Stimulated activated CD4-positive, alpha-beta T cell treated with anti-CD3 and anti-CD28 coated beads, Interleukin-4, amount 100 ng/mL, for 48 hours (primary cell): Measurements from ENCODE around the gene PRLR.
"Not testable (repeated sequence)": the region's sequence is repeated elsewhere in the genome, so short reads cannot be mapped to it uniquely, and the experiment has no call there.

Experiments used
- DNase-seq, 2 donors: peaks; one replicate each; pipeline ENCODE4 v3.0.0-alpha.2; 2020; ENCODE audit warnings: low read depth in 2 of 2

PRLR gene

GRCh38 chr5:35230038-35230611, at the start of gene PRLR:
Gene PRLR (minus strand): TSS chr5:35230487. CDS start chr5:35089620, 140,867 bp downstream.
- no peak for DNase-seq

- no peak for DNase-seq
Measured at GRCh38 chr5:35274839-35275509, 44.7 kb upstream of the PRLR start.

GRCh38 chr5:35269006-35269405, 38.7 kb upstream of the PRLR start:
- DNase-seq: no peak

GRCh38 chr5:35266276-35266675, 36.0 kb upstream of the PRLR start:
- DNase-seq: no peak

GRCh38 chr5:35264509-35264908, 34.2 kb upstream of the PRLR start:
- DNase-seq: no peak

- no peak for DNase-seq
Measured at GRCh38 chr5:35263266-35263877, 33.1 kb upstream of the PRLR start.

- DNase-seq: no peak
Measured at GRCh38 chr5:35253582-35253981, 23.3 kb upstream of the PRLR start.

GRCh38 chr5:35252963-35253362, 22.7 kb upstream of the PRLR start:
- no peak for DNase-seq

GRCh38 chr5:35248843-35249780, 18.8 kb upstream of the PRLR start:
- no peak for DNase-seq

GRCh38 chr5:35247648-35248034, 17.4 kb upstream of the PRLR start:
- DNase-seq: no peak

GRCh38 chr5:35246900-35247647, 16.8 kb upstream of the PRLR start:
- DNase-seq: no peak

GRCh38 chr5:35246411-35246810, 16.1 kb upstream of the PRLR start:
- DNase-seq: no peak

- not testable (repeated sequence) for DNase-seq
Measured at GRCh38 chr5:35245371-35245770, 15.1 kb upstream of the PRLR start.

- no peak for DNase-seq
Measured at GRCh38 chr5:35244171-35244570, 13.9 kb upstream of the PRLR start.

- no peak for DNase-seq
Measured at GRCh38 chr5:35242702-35243258, 12.5 kb upstream of the PRLR start.

- no peak for DNase-seq
Measured at GRCh38 chr5:35240892-35241291, 10.6 kb upstream of the PRLR start.

GRCh38 chr5:35239911-35240610, 9.8 kb upstream of the PRLR start:
- DNase-seq: no peak

- DNase-seq: no peak
Measured at GRCh38 chr5:35239476-35239875, 9.2 kb upstream of the PRLR start.

- DNase-seq: no peak
Measured at GRCh38 chr5:35237580-35238376, 7.5 kb upstream of the PRLR start.

GRCh38 chr5:35236770-35237169, 6.5 kb upstream of the PRLR start:
- no peak for DNase-seq
